Measurements from ENCODE around the gene C2CD4C.
"Not testable (repeated sequence)": the region's sequence is repeated elsewhere in the genome, so short reads cannot be mapped to it uniquely, and the experiment has no call there.

The C2CD4C gene, protein sequence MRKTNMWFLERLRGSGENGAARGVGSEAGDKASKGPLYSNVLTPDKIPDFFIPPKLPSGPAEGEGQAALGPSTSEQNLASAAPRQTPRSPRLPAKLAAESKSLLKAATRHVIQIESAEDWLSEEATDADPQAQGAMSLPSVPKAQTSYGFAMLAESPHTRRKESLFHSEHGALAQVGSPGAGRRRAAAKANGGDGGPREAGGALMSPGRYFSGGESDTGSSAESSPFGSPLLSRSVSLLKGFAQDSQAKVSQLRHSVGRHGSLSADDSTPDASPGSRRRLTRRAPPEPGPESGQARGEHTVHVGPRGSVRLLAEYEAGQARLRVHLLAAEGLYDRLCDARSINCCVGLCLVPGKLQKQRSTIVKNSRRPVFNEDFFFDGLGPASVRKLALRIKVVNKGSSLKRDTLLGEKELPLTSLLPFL

DNA sequence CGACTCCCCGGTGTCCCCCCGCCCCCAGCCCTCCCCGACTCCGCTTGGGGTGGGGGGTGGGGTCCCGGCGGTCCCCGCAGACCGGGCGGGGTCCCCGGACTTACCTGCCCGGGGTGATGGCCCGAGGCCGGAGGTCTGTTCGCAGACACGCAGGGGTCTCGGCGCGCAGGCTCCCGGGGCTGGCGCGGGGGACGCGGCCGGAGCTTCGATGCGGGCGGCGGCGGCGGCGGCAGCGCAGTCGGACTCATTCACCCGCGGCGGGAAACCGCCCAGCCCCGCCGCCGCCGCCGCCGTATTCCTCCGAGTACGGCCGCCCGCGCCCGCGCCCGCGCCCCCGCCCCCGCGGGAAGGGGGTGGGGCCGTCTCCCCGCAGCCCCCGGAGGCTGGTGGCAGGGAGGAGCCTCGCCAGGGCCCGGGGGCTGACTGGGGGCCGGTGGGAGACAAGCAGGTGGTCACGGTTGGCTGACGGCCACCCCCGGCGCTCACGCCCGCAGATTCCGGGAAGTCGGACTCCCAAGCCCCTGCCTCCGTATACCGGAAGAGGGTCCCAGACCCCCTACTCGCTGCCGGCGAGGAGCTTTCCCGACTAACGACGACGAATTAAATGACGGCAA lies at the start of gene C2CD4C:
Gene C2CD4C (minus strand): TSS at position 246 of the 614 bp plus-strand sequence. CDS start 786 bp downstream, outside the sequence.
- DNase-seq (ENCODE audit: low read depth in 3 of 3, low spot score in 1 of 3) = no peak

DNA sequence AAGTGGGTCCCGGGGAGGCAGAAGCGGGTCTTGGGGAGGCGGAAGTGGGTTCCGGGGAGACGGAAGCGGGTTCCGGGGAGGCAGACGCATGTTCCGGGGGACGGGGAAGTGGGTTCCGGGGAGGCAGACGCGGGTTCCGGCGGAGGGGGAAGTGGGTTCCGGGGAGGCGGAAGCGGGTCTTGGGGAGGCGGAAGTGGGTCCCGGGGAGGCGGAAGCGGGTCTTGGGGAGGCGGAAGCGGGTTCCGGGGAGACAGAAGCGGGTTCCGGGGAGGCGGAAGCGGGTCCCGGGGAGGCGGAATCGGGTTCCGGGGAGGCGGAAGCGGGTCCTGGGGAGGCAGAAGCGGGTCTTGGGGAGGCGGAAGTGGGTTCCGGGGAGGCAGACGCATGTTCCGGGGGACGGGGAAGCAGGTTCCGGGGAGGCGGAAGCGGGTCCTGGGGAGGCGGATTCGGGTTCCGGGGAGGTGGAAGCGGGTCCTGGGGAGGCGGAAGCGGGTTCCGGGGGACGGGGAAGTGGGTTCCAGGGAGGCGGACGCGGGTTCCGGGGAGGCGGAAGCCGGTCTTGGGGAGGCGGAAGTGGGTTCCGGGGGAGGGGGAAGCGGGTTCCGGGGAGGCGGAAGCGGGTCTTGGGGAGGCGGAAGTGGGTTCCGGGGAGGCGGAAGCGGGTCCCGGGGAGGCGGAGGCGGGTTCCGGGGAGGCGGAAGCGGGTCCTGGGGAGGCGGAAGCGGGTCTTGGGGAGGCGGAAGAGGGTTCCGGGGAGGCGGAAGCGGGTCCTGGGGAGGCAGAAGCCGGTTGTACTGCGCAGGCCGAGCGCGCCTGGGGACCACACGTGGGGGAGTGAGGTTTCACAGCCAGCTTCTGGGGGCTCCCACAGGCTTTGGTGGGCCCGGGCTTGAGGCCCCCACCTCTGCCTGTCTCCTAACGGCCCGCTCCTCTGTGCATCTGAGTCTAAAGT lies 49.4 kb upstream of the C2CD4C start:
- DNase-seq (ENCODE audit: low read depth in 3 of 3, low spot score in 1 of 3) = no peak

DNA sequence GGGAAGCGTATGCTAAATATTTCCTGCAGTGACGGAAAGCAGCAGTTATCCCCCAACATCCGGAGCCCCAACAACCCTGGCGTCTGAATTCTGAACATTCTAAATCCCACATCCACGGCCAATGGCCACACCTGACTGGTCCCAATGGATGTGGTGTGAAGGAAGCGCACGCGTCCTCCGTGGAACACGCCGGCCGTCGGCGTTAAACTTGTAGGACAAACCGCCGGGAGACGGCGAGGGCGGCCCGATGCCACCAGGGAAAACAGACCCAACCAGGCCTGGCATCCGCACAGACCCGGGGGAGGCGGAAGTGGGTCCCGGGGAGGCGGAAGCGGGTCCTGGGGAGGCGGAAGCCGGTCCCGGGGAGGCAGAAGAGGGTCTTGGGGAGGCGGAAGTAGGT lies 48.7 kb upstream of the C2CD4C start:
- no peak for DNase-seq (ENCODE audit: low read depth in 3 of 3, low spot score in 1 of 3)

DNA sequence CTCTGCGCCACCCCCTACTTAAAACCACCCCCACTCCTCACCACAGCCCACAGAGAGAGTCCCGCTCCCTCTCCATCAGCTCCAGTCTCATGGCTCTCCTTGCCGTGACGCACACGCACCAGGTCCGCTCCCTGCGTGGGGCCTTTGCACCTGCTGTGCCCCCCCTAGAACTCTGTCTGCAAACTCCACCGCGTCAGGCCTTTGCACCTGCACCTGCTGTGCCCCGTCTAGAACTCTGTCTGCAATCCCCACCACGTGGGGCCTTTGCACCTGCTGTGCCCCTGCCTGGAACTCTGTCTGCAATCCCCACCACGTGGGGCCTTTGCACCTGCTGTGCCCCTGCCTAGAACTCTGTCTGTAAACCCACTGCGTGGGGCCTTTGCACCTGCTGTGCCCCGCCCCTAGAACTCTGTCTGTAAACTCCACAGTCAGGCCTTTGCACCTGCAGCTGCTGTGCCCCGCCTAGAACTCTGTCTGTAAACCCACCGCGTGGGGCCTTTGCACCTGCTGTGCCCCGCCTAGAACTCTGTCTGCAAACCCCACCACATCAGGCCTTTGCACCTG lies 47.7 kb upstream of the C2CD4C start:
- no peak for DNase-seq (ENCODE audit: low read depth in 3 of 3, low spot score in 1 of 3)

DNA sequence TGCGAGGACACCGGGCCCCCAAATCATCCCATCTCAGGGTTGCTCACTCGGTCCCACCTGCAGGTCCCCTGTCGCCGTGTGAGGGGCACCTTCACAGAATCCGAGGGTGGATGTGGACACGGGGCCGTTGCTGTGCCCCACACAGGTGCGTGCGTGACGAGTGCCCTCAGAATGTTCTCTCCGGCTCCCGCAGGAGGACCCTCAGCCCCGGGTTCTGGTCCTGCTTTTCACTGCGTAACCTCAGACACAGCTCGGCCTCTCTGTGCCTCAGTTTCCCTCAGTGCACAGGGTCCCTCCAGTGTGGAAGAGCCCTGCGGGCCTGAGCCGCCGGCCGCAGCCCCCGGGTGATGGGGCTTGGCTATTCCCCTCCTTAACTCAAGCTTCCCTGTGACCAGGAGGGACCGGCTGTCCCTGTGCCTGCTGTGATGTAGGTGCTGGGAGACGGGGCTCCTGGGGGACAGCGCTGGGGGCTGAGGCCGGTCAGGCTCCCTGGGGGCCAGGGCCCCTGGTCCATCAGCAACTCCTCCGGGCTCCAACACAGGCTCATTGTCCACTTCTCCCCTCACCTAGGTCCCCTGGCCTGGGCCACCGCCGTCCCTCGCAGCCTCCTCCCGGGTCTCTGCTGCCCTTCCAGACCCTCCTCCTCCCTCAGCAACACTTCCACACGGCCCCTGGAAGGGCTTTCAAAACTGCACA lies 47.1 kb upstream of the C2CD4C start:
- DNase-seq (ENCODE audit: low read depth in 3 of 3, low spot score in 1 of 3) = no peak

DNA sequence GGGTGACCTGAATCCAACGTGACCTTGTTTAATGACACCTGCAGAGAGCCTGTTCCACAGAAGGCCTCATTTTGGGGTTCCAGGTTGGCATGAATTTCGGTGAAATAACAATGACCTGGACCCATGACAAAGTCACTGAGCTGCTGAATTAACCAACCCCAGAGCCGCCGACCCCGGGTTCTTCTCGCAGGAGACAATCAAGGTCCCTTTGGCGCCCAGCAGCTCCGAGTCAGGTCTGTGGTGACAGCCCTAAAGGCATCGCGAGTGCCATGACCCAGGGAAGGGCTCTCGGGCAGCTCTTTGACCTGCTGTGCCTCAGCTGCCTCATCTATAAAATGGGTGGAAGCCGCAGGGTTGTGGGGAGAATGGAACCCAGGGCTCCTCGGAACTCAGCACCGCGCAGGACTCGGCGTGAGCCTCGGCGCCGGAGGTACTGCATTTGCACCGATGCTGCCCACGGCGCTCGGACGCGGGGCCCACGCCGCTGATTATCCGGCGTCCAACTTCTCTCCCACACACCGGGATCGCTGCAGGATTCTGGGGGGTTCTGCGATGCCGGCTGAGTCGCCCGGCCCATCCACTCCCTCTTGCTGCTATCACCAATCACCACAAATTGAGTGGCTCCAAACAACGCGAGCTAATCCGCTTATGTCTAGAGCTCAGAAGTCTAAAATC lies 46.2 kb upstream of the C2CD4C start:
- no peak for DNase-seq (ENCODE audit: low read depth in 3 of 3, low spot score in 1 of 3)

DNA sequence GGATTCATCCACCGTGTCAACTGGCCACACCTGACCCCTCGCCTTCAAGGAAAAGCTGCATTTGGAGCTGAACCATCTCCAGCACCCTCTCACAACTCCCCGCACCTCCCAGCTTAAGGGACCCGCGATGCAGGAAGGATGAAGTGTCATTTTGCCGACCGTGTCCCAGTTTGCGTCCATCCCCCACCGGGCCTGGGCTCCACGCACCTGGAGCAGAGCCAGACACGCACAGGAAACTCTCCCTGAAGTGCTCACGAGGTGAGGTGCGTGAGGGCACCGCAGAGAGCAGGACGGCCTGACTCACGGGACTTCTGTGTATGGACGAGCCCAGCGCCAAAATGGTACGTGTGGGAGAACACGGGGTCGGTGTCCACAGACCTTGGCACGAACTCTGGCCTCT lies 44.7 kb upstream of the C2CD4C start:
- no peak for DNase-seq (ENCODE audit: low read depth in 3 of 3, low spot score in 1 of 3)

DNA sequence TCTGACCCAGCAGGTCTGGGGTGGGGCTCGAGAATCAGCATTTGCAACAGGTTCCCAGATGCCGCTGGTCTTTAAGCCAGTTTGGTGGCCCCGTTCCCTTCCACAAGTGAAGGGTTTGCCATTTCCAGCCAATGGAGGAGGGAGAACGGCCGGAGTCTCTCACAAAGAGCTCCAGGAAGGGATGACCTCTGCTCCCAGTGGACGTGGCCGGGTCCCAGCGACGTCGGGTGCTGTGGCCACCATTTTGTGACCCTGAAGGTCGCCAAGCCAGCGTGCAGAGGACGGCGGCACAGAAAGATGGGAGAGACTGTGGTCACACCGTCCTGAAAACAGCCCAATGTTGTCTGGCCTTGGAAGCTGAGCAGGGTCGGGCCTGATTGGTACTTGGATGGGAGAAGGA lies 43.9 kb upstream of the C2CD4C start:
- DNase-seq (ENCODE audit: low read depth in 3 of 3, low spot score in 1 of 3) = no peak

DNA sequence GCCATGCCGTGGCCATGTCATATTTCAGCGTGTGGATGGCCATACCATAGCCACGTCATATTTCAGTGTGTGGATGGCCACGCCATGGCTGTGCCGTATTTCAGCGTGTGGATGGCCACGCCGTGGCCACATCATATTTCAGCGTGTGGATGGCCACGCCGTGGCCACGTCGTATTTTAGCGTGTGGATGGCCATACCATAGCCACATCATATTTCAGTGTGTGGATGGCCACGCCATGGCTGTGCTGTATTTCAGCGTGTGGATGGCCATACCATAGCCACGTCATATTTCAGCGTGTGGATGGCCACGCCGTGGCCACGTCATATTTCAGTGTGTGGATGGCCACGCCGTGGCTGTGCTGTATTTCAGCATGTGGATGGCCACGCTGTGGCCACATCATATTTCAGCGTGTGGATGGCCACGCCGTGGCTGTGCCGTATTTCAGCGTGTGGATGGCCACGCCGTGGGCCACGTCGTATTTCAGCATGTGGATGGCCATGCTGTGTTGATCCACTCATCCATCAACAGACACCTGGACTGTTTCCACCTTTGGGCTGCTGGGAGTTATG lies 42.0 kb upstream of the C2CD4C start:
- not testable (repeated sequence) for DNase-seq (ENCODE audit: low read depth in 3 of 3, low spot score in 1 of 3)

DNA sequence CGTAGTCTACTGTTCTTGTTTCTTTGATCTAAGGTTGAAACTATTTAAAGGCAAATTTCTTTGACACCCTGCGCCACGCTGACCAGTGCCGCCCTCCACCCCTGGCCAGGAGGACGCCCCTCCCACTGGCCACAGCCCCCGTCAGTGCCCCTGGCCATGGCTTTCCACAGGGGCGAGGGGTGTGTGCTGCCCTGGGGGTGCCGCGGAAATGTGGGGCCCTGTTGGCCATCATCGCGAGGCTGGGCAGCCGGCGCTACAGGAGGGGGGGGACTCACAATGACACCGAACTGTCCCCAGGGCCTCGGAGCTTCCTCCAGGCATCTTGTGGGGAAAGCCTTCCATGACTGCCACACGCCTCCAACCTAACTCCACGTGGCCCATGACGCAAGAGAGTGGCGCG lies 41.0 kb upstream of the C2CD4C start:
- no peak for DNase-seq (ENCODE audit: low read depth in 3 of 3, low spot score in 1 of 3)

DNA sequence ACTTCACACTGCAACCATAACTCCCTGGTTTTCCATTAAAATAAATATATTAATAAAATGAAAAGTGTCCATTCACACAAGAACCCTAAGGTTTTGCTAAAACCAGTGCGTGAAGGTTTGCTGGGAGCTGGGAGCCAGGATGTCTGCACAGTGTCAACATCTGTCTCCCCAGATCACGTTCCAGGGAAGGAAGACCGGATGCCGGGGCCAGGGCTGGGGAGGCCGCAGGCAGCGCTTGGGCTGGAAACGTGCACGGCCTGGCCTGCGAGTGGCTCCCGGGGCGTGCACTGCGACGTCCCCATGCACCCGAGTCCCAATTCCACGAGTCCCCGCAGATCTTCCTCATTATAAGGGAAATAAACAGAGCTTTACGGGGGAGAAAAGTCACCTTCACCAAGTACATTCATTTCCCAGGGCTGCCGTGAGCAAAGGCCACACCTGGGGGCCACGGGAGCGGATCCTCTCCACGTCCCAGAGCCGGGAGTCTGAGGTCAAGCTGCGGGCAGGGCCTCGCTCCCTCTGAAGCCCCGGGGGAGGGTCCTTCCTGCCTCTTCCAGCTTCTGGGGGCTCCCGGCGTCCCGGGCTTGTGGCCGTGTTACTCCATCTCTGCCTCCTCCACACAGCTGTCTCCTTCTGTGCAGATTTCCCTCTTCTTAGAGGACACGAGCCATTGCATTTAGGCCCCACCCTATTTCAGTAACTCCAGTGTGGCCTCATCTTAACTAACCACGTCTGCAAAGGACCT lies 39.0 kb upstream of the C2CD4C start:
- no peak for DNase-seq (ENCODE audit: low read depth in 3 of 3, low spot score in 1 of 3)

DNA sequence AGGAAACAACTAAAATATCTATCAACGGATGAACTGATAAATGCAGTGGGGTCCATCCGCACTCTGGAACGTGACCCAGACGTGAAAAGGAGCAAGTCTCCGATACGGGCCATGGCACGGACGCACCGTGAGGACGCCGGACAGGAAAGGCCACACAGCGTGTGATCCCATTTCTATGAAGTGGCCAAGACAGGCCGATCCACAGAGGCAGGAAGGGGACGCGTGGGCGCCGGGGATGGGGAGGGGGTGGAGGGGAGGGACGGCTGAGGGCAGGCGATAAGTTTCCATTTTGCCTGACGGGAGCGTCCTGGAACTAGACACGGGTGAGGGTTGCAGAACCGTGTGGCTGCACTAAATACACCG lies 38.1 kb upstream of the C2CD4C start:
- DNase-seq (ENCODE audit: low read depth in 3 of 3, low spot score in 1 of 3) = no peak

DNA sequence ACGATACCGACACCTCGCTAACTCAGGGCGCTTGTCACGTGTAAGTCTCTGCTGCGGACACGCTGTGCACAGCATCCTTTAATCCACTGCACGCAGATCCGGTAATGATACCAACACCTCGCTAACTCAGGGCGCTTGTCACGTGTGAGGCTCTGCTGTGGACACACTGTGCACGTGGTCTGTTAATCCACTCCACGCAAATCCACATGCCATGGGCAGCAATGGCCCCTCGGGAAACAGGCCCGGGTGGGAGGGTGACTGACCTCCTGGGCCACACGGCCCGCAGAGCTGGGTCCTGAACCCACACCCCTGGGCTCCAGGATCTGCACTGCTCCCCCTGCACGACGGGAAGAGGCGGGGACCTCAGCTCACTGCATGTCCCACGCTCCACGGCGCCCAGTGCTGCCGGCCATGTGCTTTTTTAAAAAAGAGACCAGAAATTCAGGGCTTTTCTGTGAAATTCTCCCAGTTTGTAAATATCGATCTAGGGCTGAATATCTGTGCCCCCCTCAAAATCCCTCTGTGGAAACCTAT lies 35.8 kb upstream of the C2CD4C start:
- no peak for DNase-seq (ENCODE audit: low read depth in 3 of 3, low spot score in 1 of 3)

DNA sequence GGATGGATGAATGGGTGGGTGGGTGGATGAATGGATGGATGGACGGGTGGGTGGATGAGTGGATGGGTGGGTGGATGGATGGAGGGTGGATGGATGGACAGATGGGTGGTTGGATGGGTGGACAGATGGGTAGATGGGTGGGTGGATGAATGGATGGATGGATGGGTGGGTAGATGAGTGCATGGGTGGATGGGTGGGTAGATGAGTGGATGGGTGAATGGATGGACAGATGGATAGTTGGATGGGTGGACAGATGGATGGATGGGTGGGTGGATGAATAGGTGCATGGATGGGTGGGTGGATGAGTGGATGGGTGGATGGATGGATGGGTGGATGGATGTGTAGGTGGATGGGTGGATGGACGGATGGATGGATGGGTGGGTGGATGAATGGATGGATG lies 34.1 kb upstream of the C2CD4C start:
- DNase-seq (ENCODE audit: low read depth in 3 of 3, low spot score in 1 of 3) = no peak

DNA sequence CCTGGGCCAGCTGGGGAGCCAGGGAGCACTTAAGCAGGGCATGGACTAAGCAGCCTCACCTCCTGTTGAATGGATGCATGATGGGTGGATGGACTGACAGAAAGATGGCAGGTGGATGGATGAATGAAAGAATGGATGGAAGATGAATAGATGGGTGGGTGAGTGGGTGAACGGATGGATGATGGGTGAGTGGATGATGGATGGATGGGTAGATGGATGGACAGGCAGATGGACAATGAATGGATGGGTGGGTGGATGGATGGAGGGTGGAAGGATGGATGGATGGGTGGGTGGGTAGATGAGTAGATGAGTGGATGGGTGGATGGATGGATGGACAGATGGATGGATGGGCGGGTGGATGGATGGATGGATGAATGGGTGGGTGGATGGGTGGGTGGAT lies 33.1 kb upstream of the C2CD4C start:
- DNase-seq (ENCODE audit: low read depth in 3 of 3, low spot score in 1 of 3) = no peak

DNA sequence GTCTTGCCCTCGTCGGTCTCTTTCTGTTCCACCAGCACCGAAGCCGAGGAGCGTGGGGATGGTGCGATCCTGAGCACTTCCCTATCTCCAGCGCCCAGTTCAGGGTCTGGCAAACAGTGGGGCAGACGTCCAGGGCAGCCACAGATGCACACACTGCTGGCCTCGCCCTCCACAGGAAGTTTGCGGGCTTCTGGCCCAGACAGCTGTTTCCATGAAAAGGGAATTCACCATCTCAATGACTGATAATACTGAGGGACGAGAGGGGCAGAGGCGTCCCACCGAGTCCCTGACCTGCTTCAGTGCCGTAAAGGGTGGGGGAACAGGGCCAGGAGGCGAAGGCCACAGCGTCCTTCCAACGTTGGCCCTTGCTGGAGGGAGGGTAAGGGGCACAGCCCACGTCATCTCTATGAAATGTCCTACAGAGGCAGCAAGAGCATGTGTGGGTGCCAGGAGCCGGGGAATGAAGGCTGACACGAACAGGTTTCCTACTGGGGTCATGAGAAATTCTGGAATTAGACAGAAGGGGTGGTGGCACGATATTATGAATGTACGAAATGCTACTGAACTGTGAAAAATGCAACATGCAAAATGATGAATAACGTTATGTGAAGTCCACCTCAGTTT lies 32.4 kb upstream of the C2CD4C start:
- no peak for DNase-seq (ENCODE audit: low read depth in 3 of 3, low spot score in 1 of 3)

DNA sequence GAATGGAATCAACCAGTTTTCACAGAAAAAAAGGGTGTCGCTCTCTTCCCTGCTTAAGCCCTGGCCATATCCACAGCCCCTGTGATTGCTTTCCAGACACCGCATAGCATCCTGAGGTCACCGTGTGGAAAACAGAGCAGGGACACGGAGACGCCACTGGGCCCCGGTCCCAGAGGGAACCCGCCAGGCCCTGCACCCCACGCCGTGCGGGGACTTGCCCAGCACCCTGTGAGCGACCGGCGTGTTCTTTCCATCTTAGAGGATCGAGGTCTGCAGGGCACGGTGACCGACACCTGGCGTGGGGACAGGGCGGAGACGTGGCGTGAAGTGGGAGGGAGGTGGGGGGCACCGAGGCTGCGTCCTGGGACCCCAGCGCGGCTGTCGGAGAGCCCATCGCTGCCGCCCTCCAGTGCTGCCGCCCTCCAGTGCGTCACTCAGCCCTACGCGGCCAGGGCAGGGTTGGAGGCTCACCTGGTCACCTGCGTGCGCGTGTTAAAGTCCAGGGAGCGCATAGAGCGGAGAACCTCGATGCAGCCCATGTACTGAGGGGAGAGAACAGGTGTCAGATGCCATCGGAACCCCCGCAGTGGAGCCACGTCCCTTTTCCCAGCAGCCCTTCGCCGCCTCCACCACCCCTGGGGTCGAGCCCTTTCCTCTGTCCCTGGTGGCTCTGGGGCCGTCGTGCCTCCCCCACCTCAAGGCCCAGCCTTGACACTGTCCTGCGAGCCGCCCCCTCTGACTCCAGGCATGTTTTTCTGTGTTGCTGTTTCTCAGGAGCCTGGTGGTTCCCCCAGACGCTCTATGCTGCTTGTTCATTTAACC lies 31.7 kb upstream of the C2CD4C start:
- no peak for DNase-seq (ENCODE audit: low read depth in 3 of 3, low spot score in 1 of 3)

Measured in stimulated activated CD4-positive, alpha-beta T cell treated with anti-CD3 and anti-CD28 coated beads, TNF-alpha, amount 100 ng/mL, for 1 hour (primary cell).